Measurements from ENCODE around the gene RPL38. TPM values are rescaled to one million over a fixed set of nuclear protein-coding genes. Genes with fewer than 3 reads are reported as not detected.

The RPL38 gene
- total RNA-seq, 1 donor from 2014 or later = 571 TPM

DNA sequence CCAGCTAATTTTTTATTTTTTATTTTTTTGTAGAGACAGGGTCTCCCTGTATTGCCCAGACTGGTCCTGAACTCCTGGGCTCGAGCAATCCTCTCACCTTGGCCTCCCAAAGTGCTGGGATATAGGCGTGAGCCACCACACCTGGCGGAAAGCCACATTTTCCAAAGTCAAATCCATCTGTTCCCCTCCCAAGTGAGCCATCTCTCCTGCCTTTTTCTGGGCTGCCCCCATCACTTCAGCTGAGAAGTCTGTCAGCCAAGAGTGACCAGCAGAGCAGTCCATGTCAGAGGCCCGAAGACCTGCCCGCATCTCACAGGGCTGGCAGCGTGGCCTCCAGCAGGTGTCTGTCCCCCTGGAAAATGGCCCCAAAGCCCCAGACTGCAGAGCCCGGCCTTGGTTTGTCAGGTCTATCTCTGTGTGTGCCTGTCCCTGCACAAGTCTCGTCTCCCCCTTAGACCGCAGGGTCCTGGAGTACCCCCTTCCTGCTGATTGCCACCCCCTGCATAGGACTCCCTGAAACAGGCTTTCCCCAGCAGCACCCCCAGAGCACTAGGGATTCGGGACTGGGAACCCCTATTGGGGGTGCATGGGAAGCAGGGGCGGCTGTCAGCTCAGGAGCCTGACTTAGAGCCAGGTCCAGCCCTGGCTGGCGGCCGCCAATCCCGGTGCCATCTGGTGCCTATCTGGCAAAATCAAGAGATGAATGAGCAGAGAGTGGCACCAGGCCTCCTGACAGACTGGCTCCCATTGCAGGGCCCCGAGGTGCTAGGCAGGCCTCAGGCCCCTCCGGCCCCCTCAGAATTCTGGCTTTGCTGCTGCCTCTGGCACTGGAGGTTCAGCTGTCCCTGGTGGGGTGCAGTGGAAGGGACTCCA is 17.7 kb downstream of the RPL38 start:
- no peaks in the 10 kb centered on the region for H3K36me3 ChIP-seq
- no peaks in the 10 kb centered on the region for H3K9me3 ChIP-seq
- intact Hi-C loops (cut with DNase I) = no loop called here
- no peaks in the 10 kb centered on the region for H3K27me3 ChIP-seq
- DNase-seq (ENCODE audit: extremely low spot score in 2 of 2) = no peak
- TF ChIP-seq POLR2AphosphoS5 (IDR thresholded peaks at IDR 0.05; ENCODE audit: insufficient read depth in 1 of 2, low read depth in 1 of 2) (no peak), POLR2A (IDR thresholded peaks at IDR 0.05) (no peak)
- TF ChIP-seq, protein P1, sequence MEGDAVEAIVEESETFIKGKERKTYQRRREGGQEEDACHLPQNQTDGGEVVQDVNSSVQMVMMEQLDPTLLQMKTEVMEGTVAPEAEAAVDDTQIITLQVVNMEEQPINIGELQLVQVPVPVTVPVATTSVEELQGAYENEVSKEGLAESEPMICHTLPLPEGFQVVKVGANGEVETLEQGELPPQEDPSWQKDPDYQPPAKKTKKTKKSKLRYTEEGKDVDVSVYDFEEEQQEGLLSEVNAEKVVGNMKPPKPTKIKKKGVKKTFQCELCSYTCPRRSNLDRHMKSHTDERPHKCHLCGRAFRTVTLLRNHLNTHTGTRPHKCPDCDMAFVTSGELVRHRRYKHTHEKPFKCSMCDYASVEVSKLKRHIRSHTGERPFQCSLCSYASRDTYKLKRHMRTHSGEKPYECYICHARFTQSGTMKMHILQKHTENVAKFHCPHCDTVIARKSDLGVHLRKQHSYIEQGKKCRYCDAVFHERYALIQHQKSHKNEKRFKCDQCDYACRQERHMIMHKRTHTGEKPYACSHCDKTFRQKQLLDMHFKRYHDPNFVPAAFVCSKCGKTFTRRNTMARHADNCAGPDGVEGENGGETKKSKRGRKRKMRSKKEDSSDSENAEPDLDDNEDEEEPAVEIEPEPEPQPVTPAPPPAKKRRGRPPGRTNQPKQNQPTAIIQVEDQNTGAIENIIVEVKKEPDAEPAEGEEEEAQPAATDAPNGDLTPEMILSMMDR (IDR thresholded peaks at IDR 0.05) = no peak
- H3K4me3 ChIP-seq = no peak overlapping the region
- H3K27ac ChIP-seq = no peak overlapping the region
- H3K4me1 ChIP-seq = no peaks in the 10 kb centered on the region

DNA sequence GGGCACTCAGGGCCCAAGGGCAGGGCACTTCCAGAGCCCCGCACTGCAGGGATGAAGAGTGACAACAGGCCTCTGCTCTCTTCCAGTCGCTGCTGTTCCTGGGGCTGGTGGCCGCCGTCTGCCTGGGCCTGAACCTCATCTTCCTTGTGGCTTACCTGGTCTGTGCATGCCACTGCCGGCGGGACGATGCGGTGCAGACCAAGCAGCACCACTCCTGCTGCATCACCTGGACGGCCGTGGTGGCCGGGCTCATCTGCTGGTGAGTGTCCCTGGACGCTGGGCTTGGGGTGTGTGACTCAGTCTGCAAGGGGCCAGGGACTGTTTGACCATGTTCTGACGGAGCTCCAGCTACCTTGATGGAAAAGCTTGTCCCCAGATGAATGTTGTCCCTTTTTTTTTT is 18.9 kb downstream of the RPL38 start:
- DNase-seq (ENCODE audit: extremely low spot score in 2 of 2) = no peak
- Histone ChIP-seq H3K27ac (no peak overlapping the region), H3K27me3 (no peaks in the 10 kb centered on the region), H3K36me3 (no peaks in the 10 kb centered on the region), H3K4me1 (no peaks in the 10 kb centered on the region), H3K4me3 (no peak overlapping the region), H3K9me3 (no peaks in the 10 kb centered on the region)
- TF ChIP-seq POLR2AphosphoS5 (IDR thresholded peaks at IDR 0.05; ENCODE audit: insufficient read depth in 1 of 2, low read depth in 1 of 2) = no peak
- TF ChIP-seq, protein P1 (IDR thresholded peaks at IDR 0.05) = no peak
- TF ChIP-seq POLR2A (IDR thresholded peaks at IDR 0.05) = no peak
- intact Hi-C loops (cut with DNase I) = no loop called here

GRCh38 chr17:74223901-74224300 is 20.4 kb downstream of the RPL38 start:
- no peak for DNase-seq (ENCODE audit: extremely low spot score in 2 of 2)
- Histone ChIP-seq H3K4me1 (no peaks in the 10 kb centered on the region), H3K4me3 (no peak overlapping the region), H3K9me3 (no peaks in the 10 kb centered on the region), H3K27me3 (no peaks in the 10 kb centered on the region), H3K27ac (no peak overlapping the region), H3K36me3 (no peaks in the 10 kb centered on the region)
- intact Hi-C loops (cut with DNase I) = no loop called here
- TF ChIP-seq, protein P1 (IDR thresholded peaks at IDR 0.05) = no peak
- TF ChIP-seq POLR2AphosphoS5 (IDR thresholded peaks at IDR 0.05; ENCODE audit: insufficient read depth in 1 of 2, low read depth in 1 of 2) = no peak
- TF ChIP-seq POLR2A (IDR thresholded peaks at IDR 0.05) = no peak

DNA sequence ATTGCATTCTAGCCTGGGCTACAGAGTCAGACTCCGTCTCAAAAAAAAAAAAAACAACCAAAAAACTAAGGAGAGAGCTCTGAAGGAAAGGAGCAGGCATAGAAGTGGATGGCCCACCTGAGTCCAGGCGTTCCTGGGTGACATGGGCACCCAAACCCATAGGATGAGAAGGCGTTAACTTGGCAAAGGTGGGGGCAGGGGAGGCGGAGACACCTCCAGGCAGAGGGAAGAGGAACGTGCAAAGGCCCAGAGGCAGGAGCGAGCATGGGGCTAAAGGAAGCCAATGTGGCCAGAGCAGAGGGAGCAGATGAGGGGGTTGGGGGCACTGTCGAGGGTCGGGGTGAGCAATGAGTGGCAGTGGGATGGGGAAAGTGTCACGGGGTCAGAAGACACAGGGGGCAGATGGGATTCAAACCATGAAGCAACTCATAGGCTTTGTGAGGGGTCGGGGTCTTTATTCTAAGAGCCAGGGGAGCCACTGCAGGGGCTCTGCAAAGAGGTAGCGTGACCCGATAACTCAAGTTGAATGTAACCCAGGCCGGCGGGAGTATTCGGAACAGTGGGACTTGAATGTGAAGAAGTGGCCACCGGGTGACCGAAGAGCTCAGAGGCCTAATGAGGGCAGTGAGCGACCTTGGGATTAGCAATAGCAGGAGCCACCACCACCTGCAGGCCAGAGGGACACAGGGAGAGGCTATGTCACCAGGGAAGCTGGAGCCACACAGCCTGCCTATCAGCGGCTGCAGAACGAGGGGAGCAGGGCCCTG is 21.7 kb downstream of the RPL38 start:
- DNase-seq (ENCODE audit: extremely low spot score in 2 of 2) = no peak
- intact Hi-C loops (cut with DNase I) = no loop called here
- H3K27ac ChIP-seq = no peak overlapping the region
- H3K27me3 ChIP-seq = no peaks in the 10 kb centered on the region
- H3K4me3 ChIP-seq = no peak overlapping the region
- no peaks in the 10 kb centered on the region for H3K4me1 ChIP-seq
- no peaks in the 10 kb centered on the region for H3K36me3 ChIP-seq
- TF ChIP-seq POLR2A (IDR thresholded peaks at IDR 0.05) = no peak
- TF ChIP-seq POLR2AphosphoS5 (IDR thresholded peaks at IDR 0.05; ENCODE audit: insufficient read depth in 1 of 2, low read depth in 1 of 2) = no peak
- TF ChIP-seq, protein P1 (IDR thresholded peaks at IDR 0.05) = no peak
- H3K9me3 ChIP-seq = no peaks in the 10 kb centered on the region
